GM12801 (cell line): Measurements from ENCODE around the gene CDCA4.

ENCODE experiments used
- TF ChIP-seq, protein P1 (sequence below): IDR thresholded peaks from one replicate; pipeline ENCODE4 v1.5.1; 2011; ENCODE audit warnings: control low read depth; ENCODE audit not compliant: insufficient read length; ENCODE audit errors: extremely low read depth

Gene CDCA4

GRCh38 chr14:104993808-104994591, 26.9 kb downstream of the CDCA4 start:
- TF ChIP-seq, protein P1, sequence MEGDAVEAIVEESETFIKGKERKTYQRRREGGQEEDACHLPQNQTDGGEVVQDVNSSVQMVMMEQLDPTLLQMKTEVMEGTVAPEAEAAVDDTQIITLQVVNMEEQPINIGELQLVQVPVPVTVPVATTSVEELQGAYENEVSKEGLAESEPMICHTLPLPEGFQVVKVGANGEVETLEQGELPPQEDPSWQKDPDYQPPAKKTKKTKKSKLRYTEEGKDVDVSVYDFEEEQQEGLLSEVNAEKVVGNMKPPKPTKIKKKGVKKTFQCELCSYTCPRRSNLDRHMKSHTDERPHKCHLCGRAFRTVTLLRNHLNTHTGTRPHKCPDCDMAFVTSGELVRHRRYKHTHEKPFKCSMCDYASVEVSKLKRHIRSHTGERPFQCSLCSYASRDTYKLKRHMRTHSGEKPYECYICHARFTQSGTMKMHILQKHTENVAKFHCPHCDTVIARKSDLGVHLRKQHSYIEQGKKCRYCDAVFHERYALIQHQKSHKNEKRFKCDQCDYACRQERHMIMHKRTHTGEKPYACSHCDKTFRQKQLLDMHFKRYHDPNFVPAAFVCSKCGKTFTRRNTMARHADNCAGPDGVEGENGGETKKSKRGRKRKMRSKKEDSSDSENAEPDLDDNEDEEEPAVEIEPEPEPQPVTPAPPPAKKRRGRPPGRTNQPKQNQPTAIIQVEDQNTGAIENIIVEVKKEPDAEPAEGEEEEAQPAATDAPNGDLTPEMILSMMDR, result no peak

DNA sequence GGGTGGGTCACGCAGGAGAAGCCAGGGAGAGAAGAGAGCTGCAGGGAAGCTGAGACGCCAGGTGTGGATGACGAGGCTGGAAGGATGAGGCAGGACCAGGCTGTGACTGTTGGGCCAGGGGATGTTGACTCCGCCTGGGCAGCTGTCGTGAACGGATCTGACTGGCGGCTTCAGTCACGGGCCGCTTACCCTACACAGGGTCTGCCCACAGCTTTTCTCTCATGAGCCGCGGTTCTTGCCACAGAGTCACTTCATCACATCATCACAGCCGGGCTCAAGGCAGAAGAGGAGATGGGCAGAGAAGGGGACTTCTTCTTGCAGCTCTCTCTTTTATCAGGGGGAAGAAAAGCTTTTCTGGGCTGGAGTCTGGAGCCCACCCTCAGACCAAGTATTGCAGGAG, 27.6 kb downstream of the CDCA4 start:
- TF ChIP-seq, protein P1, result no peak

- TF ChIP-seq, protein P1, result no peak
These were observed 28.4 kb downstream of the CDCA4 start for GRCh38 chr14:104992501-104992900.

DNA sequence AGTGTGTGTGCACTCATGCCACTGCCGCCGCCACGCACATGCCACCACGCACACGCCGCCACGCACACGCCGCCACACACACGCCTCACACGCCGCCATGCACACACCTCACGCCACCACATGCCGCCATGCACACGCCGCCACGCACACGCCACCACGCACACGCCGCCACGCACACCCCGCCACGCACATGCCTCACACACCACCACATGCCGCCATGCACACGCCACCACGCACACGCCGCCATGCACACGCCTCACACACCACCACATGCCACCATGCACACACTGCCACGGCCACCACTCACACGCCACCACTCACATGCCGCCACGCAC, 29.0 kb downstream of the CDCA4 start:
- TF ChIP-seq, protein P1, result no peak

DNA sequence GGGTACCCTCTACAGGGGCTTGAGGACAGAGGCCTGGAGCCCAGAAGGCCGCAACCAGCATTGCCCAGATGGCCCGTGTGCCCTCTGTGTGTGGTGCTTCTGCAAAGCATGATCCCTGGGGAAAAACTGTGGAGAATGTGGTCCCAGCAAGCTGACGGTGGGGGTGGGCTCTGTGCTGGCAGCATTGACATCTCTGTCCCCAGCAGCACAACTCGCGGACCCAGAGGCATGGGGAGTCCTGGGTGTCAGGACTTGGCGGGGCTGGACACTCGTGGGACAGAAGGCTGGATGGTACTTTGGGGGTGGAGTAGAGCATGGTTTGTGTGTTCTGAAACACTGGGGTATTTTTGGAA, 31.0 kb downstream of the CDCA4 start:
- TF ChIP-seq, protein P1, result no peak

- TF ChIP-seq, protein P1, result no peak
These were observed 31.5 kb downstream of the CDCA4 start for GRCh38 chr14:104989236-104989950.

DNA sequence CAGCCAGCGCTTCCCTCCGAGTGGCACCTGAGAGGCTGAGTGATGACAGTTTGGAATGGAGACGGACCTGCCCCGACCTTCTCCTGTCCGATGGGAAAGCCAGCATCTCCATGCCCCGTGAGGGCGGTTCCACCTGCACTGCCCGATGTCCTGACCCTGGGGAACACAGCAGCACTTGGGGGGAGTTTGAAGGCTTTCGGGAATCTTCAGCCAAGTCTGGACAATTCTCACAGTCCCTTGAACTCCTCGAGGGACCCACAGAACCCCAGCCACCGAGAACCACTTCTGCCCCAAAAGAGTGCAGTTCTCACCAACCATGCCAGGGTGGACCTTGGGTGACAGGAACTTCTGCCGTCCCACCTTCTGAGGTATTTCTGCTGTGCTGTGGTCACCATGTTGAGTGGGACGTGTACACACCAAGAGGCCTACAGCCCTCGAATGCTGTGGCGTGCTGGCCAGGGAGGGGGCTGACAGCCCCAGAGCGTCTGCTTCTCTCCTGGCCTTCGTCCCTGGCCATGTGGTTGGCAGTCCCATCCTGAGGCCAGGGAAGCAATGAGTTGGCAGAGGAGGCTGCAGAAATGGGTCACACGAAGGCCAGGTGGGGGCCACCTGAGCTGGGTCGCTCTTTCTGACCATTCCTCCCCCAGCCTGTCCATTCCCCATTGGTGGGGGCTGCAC, 34.3 kb downstream of the CDCA4 start:
- TF ChIP-seq, protein P1, result no peak
